Cardiac muscle cell (in vitro differentiated cells and primary cell): Measurements from ENCODE around the gene FSD2. TPM values are rescaled to one million over a fixed set of nuclear protein-coding genes. Genes with fewer than 3 reads are reported as not detected.
A peak's percentile ranks its signal among the peaks of the same experiment; 100 is the strongest.
"Not testable (repeated sequence)": the region's sequence is repeated elsewhere in the genome, so short reads cannot be mapped to it uniquely, and the experiment has no call there.

ENCODE experiments used
- DNase-seq, 2 donors: peaks; one replicate each; pipeline versions ENCODE4 v3.0.0 to v3.0.0-alpha.2; 2010 to 2017; ENCODE audit warnings: low read depth in 1 of 2, low spot score in 1 of 2
- H3K27ac ChIP-seq: fragments of 200-600 bp; sonication (generic); 2 replicates; pipeline ENCODE4 v1.5.1; 2016
- H3K27me3 ChIP-seq: fragments of 200-600 bp; sonication (generic); 2 replicates; pipeline ENCODE4 v1.6.0; 2016; ENCODE audit warnings: control low read depth
- H3K36me3 ChIP-seq: fragments of 200-600 bp; sonication (generic); 2 replicates; pipeline ENCODE4 v1.5.1; 2016; ENCODE audit warnings: control low read depth
- H3K4me1 ChIP-seq: fragments of 200-600 bp; sonication (generic); 2 replicates; pipeline ENCODE4 v1.8.1; 2017; ENCODE audit warnings: low read depth, mild to moderate bottlenecking, mixed run types
- H3K4me3 ChIP-seq: fragments of 200-600 bp; sonication (generic); 2 replicates; pipeline ENCODE4 v1.5.1; 2016; ENCODE audit warnings: mild to moderate bottlenecking
- H3K9me3 ChIP-seq: fragments of 200-600 bp; sonication (generic); 2 replicates; pipeline ENCODE4 v1.5.1; 2017; ENCODE audit warnings: low read depth, mild to moderate bottlenecking, control low read depth
- polyA plus RNA-seq: library from polyadenylated mRNA; unstranded; fragments of >200 nt; fragmentation: Nextera tagmentation; extraction: Ambion mirVana; gene quantifications from 2 replicates; pipeline ENCODE4 v1.2.1, GENCODE V29; 2016
- total RNA-seq: library from RNA; depleted of rRNA; stranded (reverse); fragments of >200 nt; gene quantifications from 2 replicates; pipeline ENCODE4 v1.2.3, GENCODE V29; 2016
- TF ChIP-seq, protein P1 (sequence below): IDR thresholded peaks from 2 replicates; pipeline ENCODE4 v1.5.1; 2012; ENCODE audit warnings: low read depth, mild to moderate bottlenecking, low read length

FSD2 gene
- total and polyA plus RNA-seq, 2 experiments from 2014 or later, result 14.9 to 44.9 TPM

DNA sequence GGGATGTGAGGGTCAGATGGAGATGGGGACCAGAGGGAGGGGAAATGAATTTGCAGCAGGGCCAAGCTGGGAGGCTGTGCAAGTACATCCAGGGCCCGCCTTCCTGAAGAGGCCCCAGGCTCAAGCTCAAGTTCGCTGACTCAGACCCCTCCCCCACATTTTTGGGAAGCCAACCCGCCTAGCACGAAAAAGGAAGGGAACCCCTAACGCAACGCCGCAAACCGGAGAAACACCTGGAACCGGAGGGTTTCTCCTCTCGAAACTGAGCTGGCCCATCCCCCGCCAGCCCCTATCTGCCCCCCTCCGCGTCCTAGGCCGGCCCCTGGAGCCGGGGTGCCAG lies 96.8 kb downstream of the FSD2 start:
- no peak for DNase-seq
- Histone ChIP-seq H3K36me3 (no peaks in the 10 kb centered on the region), H3K4me1 (no peaks in the 10 kb centered on the region), H3K4me3 (peak overlapping the region; percentile 49), H3K27me3 (no peaks in the 10 kb centered on the region), H3K9me3 (no peaks in the 10 kb centered on the region), H3K27ac (no peak overlapping the region)
- TF ChIP-seq, protein P1, sequence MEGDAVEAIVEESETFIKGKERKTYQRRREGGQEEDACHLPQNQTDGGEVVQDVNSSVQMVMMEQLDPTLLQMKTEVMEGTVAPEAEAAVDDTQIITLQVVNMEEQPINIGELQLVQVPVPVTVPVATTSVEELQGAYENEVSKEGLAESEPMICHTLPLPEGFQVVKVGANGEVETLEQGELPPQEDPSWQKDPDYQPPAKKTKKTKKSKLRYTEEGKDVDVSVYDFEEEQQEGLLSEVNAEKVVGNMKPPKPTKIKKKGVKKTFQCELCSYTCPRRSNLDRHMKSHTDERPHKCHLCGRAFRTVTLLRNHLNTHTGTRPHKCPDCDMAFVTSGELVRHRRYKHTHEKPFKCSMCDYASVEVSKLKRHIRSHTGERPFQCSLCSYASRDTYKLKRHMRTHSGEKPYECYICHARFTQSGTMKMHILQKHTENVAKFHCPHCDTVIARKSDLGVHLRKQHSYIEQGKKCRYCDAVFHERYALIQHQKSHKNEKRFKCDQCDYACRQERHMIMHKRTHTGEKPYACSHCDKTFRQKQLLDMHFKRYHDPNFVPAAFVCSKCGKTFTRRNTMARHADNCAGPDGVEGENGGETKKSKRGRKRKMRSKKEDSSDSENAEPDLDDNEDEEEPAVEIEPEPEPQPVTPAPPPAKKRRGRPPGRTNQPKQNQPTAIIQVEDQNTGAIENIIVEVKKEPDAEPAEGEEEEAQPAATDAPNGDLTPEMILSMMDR, result no peak

GRCh38 chr15:82705856-82706255 lies 100.0 kb downstream of the FSD2 start:
- H3K4me1 ChIP-seq, H3K36me3 ChIP-seq, H3K27me3 ChIP-seq, H3K27ac ChIP-seq, H3K9me3 ChIP-seq, DNase-seq, H3K4me3 ChIP-seq: not testable (repeated sequence)

Other genes with a start within 250 kb of the FSD2 start
- gene CPEB1, start 158.7 kb downstream of the FSD2 start, total RNA-seq, result 1.2 and 1.9 TPM in 2 replicates
- 0.86 and 2.3 TPM in 2 replicates for gene CPEB1, start 158.7 kb downstream of the FSD2 start, polyA plus RNA-seq
- gene AP3B2, start 96.2 kb downstream of the FSD2 start, total RNA-seq, result 3.0 TPM in 2 replicates
- 1.4 and 4.8 TPM in 2 replicates for gene AP3B2, start 96.2 kb downstream of the FSD2 start, polyA plus RNA-seq
- gene WHAMM, start 3.6 kb upstream of the FSD2 start, total RNA-seq, result 5.7 and 7.6 TPM in 2 replicates
- gene WHAMM, start 3.6 kb upstream of the FSD2 start, polyA plus RNA-seq, result 3.6 and 5.1 TPM in 2 replicates
- 52.4 and 54.5 TPM in 2 replicates for gene HOMER2, start 146.7 kb upstream of the FSD2 start, total RNA-seq
- gene HOMER2, start 146.7 kb upstream of the FSD2 start, polyA plus RNA-seq, result 24.4 and 27.3 TPM in 2 replicates
- 37.3 and 60.7 TPM in 2 replicates for gene RAMAC, start 180.1 kb upstream of the FSD2 start, total RNA-seq
- gene RAMAC, start 180.1 kb upstream of the FSD2 start, polyA plus RNA-seq, result 67.7 and 91.1 TPM in 2 replicates
- gene C15orf40, start 205.6 kb upstream of the FSD2 start, total RNA-seq, result 11.5 and 12.8 TPM in 2 replicates
- 23.9 and 37.8 TPM in 2 replicates for gene C15orf40, start 205.6 kb upstream of the FSD2 start, polyA plus RNA-seq